T-helper 22 cell (primary cell): ENCODE measurements around the gene NLRP4.

Source experiments
- DNase-seq: peaks from one replicate; pipeline ENCODE4 v3.0.0-alpha.2; 2020; ENCODE audit warnings: low read depth

The NLRP4 gene, protein sequence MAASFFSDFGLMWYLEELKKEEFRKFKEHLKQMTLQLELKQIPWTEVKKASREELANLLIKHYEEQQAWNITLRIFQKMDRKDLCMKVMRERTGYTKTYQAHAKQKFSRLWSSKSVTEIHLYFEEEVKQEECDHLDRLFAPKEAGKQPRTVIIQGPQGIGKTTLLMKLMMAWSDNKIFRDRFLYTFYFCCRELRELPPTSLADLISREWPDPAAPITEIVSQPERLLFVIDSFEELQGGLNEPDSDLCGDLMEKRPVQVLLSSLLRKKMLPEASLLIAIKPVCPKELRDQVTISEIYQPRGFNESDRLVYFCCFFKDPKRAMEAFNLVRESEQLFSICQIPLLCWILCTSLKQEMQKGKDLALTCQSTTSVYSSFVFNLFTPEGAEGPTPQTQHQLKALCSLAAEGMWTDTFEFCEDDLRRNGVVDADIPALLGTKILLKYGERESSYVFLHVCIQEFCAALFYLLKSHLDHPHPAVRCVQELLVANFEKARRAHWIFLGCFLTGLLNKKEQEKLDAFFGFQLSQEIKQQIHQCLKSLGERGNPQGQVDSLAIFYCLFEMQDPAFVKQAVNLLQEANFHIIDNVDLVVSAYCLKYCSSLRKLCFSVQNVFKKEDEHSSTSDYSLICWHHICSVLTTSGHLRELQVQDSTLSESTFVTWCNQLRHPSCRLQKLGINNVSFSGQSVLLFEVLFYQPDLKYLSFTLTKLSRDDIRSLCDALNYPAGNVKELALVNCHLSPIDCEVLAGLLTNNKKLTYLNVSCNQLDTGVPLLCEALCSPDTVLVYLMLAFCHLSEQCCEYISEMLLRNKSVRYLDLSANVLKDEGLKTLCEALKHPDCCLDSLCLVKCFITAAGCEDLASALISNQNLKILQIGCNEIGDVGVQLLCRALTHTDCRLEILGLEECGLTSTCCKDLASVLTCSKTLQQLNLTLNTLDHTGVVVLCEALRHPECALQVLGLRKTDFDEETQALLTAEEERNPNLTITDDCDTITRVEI

DNA sequence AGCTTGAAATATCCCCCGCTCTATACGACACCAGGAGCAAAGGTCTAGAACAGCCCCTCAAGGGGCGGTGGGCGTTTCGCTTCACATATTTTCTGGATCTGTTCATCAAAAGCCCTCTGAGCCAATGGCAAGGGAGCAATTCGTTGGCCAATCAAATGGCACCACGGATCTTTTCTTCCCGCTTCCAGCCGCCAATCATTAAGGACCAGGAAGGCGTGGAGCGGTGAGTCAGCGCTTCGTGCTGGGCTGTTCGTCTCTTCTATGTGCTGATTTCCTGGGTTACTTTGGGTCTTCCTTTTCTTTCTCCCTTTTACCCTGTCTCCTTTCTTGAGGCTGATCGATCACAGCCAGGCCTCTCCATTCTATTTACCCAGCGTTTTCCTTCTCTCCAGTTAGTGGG is at the start of gene NLRP4:
Gene NLRP4 (plus strand): TSS at position 201 of the 400 bp plus-strand sequence. CDS start 15,541 bp downstream, outside the sequence.
- no peak for DNase-seq

DNA sequence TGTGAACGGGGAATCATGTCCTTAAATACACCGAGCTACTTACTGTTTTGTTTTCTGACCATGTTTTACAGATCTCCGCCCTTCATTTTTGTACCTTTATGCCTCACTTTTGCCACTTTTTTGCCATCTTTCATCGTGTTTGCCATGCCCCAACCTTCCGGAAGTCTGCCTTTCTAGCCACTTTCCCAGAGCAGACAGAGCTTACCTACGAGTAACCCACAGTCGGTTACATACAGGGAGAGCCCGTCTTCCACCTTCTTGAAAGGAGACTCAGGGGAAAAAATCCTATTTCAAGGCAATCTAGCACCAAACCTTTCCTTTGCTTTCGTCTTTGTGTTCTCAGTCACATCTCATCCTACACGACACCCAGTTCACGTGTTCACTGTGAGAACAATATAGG is 41.3 kb upstream of the NLRP4 start:
- DNase-seq: no peak

DNA sequence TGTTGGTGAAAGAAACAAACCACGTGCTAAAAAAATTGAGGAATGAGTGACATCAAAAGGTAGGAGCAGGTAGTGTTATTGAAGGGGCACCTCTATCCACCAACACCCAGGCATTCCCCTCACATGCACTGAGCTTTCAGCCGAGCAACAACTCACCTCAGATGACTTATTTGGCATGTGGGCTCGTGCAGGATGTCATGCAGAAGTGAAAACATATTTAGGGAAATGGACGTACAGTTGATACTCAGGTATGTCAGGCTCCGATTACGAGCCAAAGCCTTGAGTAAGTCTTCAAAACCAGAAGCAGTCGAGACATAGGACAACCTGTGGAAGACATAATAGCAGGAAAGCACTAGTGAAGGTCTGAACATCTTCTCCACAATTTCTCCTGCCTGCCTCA is 34.9 kb upstream of the NLRP4 start:
- DNase-seq: no peak

DNA sequence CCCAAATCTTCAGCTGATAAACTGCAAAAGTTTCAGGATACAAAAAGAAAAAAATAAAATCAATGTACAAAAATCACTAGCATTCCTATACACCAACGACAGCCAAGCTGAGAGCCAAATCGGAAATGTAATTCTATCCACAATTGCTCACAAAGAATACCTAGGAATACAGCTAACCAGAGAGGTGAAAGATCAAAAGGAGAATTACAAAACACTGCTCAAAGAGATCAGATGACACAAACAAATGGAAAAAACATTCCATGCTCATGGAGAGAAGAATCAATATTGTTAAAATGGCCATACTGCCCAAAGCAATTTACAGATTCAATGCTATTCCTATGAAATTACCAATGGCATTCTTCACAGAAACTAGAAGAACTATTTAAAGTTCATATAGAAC is 34.1 kb upstream of the NLRP4 start:
- no peak for DNase-seq

DNA sequence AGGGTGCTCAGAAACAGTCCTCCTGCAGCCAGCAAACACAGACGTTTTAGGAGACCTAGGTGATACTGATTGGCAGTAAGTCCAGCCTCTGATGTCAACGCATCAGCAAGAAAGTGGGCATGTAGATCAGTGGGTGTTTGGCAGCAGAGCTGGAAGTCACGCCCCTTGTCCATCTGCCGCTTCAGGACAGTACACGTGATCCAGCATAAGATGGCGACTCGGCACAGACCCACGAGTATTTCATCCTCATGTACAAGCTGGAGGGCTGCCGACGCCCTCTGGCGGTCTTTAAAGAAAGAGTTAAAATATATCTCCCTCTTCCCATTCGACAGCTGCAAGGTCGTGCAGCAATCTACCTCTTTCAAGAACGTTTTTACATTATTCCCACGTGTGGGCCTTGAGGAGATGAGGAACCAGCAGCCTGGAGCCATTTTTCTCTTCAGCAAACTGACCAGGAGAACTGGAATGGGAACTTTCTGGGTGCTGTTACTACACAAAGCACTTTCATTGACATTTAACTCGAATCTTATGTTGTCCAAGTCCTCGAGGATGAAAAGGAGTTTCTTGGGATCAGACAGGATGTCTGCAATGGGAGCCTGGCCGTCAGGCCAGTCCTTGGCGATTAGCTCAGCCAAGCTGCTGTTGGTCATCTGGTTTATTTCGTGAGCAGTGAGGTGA is 26.8 kb upstream of the NLRP4 start:
- no peak for DNase-seq

DNA sequence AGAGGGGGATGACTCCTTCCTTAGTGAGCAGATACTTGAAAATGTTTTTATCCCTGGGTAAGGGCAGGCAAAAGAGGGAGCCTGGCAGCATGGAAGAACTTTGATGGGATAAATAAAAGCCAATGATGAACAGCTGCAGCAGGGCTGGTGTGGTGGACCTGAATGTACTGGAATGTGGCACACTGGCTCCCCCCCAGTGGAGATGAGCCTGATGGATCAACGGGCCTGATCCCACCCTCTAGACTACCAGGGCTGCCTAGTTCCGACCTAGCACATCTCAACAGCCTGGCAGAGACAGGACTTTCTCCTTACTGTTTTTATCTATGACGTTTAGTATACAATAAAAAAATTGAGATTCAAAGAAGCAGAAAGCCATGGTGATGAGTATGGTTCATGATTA is 25.0 kb upstream of the NLRP4 start:
- no peak for DNase-seq

DNA sequence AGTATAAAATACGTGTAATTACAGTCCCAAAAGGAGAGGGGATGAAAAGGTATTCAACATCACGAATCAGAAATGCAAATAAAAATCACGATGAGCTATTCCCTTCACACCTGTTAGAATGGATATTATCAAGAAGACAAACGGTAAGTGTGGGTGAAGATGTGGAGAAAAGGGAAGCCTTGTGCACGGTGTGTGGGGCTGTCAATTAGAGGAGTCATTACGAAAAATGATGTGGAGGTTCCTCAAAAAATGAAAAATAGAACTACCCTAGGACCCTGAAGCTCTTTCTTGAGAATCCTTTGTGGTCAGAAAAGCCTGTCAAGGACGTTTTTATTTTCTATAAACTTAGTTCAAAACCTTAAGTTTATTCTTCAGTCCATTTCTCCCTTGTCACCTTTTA is 23.9 kb upstream of the NLRP4 start:
- no peak for DNase-seq

DNA sequence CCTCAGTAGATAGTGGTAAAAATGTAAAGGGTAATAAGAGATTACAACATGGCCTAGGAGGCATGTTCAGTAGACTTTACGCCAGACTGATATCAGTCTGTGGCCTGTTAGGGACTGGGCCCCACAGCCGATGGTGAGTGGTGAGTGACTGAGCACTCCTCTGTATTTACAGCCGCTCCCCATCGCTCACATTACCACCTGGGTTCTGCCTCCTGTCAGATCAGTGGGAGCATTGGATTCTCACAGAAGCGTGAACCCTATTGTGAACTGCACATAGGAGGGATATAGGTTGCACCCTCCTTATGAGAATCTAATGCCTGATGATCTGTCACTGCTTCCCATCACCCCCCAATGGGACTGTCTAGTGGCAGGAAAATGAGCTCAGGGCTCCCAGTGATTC is 22.4 kb upstream of the NLRP4 start:
- no peak for DNase-seq

DNA sequence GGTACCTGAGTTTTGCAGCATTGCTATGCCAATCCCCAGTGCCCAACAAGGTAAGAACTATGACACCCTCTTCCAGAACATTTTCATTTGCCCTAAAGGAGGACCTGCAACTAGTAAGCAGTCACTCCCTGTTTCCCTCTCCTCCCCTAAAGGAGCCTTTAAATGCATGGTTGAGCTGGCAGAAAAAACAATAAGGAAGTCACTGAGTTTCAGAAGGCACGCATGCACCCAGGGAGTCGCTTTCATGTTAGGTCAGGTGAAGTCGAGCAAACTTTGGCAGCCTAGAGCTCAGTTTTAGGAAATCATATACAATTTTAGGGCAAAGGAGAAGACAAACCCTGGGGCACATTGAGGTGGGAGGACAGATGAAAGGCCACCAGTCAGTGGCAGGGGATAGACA is 16.3 kb upstream of the NLRP4 start:
- no peak for DNase-seq

DNA sequence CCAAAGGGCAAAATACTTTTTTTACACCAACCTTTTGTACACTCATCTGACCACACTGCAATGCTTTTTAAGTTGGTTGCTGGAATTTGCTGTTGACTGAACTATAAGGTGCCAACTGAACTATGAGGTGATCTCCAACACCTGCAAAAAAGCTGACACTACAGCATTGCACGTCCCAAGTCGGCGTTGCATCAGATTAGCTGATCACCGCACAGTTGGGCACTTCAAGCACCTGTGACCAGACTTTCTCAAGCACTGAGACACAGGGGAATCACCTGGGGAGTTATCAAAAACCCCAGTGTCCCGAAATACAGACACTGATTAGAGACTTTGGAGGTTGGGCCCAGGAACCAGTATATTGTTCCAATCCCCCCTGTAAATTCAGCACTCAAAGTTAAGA is 5.7 kb upstream of the NLRP4 start:
- DNase-seq: no peak

DNA sequence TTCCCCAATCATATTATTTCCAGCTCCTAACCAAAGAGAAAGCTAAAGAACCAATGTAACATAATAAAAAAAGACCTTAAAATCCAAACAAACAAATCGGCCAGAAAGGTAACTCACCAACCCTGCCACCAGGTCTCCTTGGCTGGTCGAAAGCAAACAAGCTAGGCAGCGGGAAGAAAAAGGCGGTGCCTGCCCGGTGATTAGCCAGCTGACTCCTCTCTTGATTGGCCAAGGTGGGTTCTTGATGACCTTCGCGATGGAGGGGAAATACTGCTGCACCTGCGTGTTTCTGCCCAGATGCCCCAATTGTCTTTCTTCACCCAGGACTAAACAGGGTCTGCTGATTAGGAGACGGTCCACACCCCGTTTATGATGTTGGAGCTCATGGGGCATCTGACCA is 4.5 kb upstream of the NLRP4 start, which contains the start of gene NLRP11:
Gene NLRP11 (minus strand): TSS at position 154 of the 400 bp plus-strand sequence. CDS start 13,825 bp downstream, outside the sequence.
- no peak for DNase-seq

DNA sequence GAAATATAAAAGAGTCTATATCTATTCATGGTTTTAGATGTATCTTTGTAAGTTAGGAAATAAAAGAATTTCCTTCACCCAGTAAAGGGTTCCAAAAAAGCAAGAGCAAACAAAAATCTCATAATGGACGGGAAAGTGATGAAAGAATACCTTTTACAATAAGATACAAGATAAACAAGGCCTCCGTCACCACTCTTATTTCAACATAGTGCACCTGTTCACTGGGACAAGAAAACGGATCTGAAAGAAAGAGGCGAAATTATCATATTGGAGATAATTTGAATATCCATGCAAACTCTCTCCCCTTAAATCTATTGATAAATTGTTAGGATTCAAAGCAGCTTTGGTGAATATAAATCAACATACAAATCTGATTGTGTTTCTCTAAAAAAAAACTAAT is 3.7 kb upstream of the NLRP4 start:
- no peak for DNase-seq

DNA sequence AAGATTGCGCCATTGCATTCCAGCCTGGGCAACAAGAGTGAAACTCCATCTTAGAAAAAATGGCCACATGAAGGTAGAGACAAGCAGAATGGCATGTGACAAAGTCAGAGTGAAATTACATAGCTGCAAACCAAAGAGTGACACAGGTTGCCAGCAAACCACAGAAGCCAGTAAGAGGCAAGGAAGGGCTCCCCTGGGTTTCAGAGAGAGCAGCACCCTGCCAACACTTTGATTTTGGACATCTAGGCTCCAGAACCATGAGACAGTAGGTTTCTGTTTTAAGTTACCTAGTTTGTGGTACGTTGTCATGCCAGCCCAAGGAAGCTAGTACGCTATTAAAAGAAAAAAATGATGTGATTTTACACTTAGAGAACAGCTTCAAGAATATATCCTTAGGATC is 1.9 kb downstream of the NLRP4 start:
- DNase-seq: no peak

DNA sequence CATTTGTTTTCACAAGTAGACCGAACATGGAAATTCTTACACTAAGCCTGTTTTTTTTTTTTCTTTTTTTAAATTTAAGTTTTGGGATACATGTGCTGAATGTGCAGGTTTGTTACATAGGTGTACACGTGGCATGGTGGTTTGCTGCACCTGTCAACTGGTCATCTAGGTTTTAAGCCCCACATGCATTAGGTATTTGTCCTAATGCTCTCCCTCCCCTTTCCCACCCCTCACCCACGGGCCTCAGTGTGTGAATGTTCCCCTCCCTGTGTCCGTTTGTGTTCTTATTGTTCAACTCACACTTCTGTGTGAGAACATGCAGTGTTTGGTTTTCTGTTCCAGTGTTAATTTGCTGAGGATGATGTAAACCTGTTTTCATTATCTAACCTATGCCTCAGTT is 2.6 kb downstream of the NLRP4 start:
- DNase-seq: no peak

DNA sequence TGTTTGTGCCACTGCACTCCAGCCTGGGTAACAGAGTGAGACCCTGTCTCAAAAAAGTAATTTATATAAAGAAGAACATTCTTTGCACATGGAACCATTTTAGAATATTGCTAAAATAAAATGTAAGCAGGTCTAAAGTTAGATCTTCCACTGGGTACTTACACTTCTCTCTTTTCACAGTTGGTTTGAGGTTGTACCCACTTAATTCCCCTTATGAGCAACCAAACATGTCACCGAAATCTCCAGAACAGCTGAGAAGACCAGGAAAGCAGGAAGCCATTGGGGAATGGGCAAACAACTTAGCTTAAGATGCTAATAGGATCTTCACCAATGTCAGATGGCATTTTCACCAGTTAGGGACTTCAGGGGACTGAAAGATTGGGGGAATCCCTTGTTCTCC is 18.8 kb downstream of the NLRP4 start:
- DNase-seq: no peak

DNA sequence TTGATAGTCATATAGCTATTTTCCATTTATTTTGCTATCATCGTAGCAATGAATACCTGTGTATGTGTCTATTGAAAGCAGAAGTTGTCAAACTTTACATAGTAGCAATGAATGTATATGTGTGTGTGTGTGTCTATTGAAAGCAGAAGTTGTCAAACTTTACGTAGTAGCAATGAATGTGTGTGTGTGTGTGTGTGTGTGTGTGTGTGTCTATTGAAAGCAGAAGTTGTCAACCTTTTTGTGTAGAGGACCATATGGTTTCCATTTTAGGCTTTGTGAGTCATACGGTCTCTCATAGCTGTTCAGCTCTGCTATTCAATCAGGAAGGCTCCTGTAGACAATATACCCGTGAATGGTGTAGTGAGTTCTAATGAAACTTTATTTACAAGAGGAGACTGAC is 20.8 kb downstream of the NLRP4 start:
- DNase-seq: no peak

DNA sequence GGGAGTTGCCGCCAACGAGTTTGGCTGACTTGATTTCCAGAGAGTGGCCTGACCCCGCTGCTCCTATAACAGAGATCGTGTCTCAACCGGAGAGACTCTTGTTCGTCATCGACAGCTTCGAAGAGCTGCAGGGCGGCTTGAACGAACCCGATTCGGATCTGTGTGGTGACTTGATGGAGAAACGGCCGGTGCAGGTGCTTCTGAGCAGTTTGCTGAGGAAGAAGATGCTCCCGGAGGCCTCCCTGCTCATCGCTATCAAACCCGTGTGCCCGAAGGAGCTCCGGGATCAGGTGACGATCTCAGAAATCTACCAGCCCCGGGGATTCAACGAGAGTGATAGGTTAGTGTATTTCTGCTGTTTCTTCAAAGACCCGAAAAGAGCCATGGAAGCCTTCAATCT is 21.6 kb downstream of the NLRP4 start:
- no peak for DNase-seq

DNA sequence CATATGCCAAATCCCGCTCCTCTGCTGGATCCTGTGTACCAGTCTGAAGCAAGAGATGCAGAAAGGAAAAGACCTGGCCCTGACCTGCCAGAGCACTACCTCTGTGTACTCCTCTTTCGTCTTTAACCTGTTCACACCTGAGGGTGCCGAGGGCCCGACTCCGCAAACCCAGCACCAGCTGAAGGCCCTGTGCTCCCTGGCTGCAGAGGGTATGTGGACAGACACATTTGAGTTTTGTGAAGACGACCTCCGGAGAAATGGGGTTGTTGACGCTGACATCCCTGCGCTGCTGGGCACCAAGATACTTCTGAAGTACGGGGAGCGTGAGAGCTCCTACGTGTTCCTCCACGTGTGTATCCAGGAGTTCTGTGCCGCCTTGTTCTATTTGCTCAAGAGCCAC is 22.1 kb downstream of the NLRP4 start:
- DNase-seq: no peak

DNA sequence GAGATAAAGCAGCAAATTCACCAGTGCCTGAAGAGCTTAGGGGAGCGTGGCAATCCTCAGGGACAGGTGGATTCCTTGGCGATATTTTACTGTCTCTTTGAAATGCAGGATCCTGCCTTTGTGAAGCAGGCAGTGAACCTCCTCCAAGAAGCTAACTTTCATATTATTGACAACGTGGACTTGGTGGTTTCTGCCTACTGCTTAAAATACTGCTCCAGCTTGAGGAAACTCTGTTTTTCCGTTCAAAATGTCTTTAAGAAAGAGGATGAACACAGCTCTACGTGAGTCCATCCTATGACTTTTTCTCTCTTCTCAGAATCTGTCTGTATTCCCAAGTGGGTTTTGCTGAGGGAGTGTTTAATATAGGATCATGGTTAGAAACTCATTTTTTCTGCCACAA is 22.6 kb downstream of the NLRP4 start:
- no peak for DNase-seq

DNA sequence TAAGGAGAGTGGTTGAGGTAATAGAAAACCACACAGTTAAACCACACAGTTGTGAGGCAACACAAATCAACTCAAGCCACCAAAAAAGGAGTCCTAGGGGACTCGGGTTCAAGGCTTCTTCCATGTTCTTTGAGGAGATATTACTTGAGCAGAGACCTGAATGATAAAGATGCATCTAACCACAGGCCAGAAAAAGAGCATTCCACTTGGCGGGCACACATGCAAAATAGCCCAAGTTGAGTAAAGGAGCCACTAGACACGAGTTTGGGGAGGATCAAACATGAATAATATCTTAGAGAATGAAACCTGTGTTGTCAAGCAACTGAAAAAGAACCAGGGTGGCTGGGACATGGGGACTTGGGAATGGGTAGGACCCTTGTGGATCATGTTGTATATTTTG is 30.2 kb downstream of the NLRP4 start:
- DNase-seq: no peak

DNA sequence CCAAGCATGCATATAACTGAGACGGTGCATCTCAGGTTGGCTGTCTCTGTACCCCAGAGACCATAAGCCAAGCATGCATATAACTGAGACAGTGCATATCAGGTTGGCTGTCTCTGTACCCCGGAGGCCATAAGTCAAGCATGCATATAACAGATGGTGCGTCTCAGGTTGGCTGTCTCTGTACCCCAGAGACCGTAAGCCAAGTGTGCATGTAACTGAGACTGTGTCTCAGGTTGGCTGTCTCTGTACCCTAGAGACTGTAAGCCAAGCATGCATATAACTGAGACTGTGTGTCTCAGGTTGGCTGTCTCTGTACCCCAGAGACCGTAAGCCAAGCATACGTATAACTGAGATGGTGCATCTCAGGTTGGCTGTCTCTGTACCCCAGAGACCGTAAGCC is 30.8 kb downstream of the NLRP4 start:
- no peak for DNase-seq

DNA sequence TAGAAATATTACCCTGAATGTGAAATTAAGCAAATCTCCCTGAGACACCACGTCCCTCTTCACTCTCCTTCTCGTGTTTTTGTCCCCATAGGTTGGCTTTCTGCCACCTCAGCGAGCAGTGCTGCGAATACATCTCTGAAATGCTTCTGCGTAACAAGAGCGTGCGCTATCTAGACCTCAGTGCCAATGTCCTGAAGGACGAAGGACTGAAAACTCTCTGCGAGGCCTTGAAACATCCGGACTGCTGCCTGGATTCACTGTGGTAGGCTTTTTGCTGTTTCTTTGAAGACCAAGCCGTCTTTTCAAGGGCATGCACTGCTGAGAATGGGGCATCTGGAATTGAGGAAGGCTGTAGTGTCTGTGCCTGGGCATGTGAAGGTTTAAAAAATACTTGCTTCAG is 34.4 kb downstream of the NLRP4 start:
- DNase-seq: no peak
